Measurements from ENCODE around the gene EPN2.

EPN2 gene

DNA sequence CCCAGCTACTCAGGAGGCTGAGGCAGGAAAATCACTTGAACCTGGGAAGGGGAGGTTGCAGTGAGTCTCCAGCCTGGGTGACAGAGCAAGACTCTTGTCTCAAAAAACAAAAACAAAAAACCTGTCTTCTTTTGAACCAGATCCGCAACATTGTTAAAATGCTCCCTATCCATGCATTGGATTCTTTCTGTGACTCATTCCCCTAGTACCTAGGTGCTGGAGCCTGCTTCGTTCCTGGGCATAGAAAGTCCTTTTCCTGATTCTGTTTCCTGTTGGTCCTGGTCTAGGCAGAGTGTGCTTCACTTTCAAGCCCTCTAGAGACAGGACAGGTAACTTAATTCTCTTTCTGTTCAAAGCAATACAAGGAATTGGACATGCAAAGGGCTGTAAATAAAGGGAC is 5.2 kb downstream of the EPN2 start:
- DNase-seq, result no peak

DNA sequence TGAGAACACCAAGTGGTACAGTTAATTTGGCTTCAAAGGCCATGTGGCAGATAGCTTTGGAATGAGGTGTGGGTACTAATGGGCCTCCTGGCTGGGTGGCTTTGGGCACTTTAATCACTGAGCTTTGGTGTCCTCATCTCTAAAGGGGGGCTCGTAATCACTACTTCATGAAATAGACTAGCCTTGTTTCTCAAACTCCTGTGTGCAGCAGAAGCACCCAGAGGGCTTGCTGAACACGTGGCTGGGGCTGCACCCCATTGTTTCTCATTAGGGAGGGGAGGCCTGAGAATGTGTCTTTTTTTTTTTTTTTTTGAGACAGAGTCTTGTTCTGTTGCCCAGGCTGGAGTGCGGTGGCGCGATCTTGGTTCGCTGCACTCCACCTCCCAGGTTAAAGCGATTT is 5.8 kb downstream of the EPN2 start:
- DNase-seq, result no peak

DNA sequence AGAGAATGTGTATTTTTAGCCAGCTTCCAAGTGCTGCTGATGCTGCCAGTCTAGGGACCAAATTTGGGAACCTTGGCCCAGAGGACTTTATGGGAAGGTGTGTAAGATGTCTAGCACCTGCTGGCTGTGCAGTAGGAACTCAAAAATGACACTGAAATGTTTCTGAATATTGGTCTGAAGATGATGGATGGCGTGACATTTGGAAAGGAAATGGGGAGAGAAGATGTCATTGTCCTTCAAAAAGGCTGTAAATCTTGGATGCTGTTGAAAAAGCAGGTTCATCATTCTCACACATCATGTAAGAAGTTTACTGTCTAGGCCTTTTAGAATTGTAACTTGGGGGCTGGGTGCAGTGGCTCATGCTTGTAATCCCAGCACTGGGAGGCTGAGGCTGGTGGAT is 6.7 kb downstream of the EPN2 start:
- no peak for DNase-seq

DNA sequence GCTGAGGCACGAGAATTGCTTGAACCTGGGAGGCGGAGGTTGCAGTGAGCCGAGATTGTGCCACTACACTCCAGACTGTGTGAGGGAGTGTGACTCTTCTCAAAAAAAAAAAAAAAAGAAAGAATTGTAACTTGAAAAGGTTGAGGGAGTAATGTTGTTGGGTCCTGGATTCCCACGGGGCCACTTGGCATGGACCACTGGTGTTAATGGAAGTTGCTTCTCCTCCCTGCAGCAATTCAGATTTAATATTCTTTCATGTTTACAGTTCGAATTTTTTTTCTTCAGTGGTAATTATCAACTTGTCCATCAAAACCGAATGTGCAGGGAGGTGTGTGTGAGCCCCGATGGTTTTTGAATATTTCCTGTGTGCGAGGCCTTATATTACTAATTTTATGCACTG is 7.2 kb downstream of the EPN2 start:
- DNase-seq, result no peak

DNA sequence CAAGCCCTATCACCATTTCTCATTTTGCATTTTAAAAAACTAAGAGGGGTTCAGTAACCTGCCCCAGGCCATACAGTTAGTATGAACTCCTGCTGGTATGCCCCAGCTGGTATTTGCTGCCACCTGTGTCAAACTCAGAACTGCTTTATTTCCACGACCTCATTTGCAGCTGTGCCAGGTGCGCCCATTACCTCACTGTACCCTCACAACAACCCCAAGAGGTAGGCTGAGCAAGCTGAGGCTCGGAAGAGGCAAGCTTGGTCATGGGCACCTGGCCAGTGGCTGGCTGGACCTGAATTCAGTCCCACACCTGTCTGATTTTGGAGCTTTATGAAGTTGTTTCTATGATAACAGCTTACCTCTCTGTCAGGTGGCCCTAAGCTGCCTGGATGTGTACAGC is 7.6 kb downstream of the EPN2 start:
- no peak for DNase-seq

DNA sequence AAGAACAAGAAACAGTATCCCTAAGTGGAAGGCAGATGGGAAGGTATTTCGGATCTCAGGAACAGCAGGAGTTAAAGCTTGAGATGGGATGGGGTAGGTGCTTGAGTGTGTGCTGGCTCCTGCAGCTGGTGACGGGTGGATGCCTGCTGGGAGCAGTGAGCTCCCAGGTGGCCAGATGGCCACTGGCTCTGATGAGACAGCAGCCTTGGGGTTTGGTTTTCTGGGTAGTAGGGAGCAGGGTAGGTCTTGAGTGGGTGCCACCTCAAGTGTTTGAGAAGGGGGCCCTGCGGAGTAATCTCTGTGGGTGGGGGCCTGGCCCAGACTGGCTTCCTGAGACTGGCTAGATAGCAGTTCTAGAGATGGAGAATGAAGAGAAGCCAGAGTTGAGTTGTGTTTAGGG is 10.3 kb downstream of the EPN2 start:
- DNase-seq, result no peak

DNA sequence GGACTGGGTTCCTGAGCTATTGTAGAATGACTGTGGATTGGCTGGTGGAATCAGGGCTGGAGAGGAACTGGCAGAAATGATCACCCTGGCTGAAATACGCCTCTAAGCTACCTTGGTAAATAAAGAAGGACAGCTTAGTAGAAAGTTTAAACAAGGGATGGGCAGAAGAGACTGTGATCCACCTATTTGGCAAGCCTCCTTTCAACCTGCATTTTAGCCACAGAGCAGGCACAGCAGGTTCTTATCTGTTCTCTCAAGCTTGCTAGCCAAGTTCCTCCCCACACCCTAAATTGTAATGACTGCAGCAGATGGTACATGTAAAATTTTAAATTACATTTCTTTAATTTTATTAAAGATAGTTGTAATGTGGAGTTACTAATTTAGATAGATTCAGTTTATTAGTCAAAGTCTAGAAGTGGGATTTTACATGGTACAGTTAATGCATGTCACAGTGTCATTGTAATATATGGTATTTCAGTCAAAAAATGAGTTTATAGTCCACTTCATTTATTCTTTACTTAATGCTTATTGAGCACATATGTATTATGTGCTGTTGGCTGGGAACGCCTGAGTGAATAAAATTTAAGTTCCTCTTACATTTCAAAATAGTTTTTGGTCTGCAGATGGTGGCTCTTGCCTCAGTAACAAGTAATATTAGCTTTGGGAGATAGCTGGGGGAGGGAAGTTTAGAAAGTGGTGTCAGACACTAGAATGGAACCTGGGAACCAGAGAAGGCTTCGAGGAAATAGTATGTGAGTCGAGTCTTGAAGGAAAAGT is 11.2 kb downstream of the EPN2 start:
- DNase-seq, result no peak

DNA sequence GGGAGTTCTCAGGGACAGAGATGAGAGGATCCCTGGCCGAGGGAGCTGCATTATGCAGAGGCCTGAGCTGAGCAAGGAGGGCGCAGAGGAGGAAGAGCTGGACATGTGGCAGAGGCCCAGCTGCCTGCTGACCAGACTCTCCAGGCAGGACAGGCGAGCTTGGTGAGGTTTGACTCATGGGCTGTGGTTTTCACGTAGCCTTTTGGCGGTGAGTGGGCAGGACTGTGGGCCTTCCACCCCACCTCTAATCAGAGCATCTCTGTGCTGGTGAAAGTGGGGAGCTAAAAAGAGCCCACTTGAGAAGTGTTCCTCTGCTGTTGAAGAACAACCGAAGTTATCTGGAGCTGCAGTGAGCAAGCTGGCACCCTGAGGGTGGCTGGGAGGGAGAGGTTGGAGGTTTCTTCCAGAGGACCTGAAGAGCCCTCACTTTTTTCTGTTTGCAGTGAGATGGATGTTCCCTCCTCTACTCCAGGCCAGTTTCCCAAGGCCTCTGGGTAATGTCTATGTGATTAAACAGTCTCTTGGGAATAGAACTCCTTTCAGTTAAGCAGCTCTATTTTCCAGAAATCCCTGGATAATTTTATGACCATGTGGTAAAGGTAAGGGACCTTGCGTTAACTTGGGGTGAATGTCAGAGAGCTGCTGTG is 11.9 kb downstream of the EPN2 start:
- no peak for DNase-seq

DNA sequence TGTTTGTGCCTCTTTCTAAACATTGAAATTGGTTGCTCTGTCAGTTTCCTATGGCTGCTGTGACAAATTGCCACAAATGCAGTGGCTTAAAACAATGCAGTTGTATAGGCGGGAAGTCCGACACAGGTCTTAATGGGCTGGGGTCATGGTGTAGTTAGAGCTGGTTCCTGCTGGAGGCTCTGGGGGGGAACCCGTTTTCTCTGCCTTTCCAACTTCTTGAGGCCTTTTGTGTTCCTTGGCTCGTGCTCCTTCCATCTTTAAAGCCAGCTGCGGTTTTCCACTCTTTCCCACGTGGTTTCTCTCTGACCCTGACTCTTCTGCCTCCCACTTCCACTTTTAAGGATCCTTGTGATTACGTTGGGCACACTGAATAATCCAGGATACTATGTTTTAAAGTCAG is 12.5 kb downstream of the EPN2 start:
- no peak for DNase-seq

DNA sequence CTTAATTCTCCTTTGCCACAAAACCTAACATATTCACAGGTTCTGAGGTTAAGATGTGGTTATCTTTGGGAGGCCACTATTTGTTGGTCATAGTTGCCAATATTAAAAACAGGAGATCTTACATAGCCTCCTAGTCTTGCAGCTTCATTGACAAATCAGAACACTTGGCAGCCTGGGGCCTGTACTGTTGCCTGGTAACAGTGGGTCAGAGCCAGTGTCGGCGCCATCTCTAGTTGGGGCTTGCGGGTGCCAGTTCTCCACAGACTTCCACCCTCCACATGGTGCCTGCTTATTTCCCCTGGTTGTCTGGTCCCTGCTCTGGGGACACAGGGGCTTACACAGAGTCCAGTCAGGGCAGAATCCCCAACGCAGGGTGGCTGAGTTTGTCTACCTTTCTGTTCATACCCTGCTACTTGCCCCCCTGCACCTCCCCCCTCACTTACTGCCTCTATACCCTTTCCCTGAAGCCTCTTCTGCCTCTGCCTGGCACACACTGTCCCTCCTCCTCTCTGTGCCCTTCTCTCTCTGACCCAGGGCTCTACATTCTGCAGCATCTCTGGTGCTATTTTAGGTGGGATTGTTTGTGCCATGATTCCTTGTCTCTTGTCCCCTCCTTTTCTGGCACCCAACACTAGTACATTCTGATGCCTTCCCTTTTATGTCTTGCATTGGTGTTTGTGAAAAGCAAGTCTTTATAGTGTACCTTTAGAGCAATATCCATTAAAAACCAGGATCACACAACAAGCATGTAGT is 13.4 kb downstream of the EPN2 start:
- DNase-seq, result no peak

DNA sequence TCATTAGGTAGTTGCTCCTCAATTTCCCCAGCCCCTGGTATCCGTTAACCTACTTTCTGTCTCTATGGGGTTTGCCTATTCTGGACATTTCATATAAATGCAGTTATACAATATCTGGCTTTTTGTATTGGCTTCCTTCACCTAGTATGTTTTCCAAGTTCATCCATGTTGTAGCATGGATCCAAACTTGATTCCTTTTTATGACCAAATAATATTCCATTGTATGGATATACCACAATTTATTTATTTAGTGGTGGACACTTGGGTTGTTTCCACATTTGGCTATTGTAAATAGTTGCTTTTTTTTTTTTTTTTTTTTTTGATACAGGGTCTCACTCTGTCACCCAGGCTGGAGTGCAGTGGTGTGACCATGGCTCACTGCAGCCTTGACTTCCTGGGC is 15.9 kb downstream of the EPN2 start:
- no peak for DNase-seq

DNA sequence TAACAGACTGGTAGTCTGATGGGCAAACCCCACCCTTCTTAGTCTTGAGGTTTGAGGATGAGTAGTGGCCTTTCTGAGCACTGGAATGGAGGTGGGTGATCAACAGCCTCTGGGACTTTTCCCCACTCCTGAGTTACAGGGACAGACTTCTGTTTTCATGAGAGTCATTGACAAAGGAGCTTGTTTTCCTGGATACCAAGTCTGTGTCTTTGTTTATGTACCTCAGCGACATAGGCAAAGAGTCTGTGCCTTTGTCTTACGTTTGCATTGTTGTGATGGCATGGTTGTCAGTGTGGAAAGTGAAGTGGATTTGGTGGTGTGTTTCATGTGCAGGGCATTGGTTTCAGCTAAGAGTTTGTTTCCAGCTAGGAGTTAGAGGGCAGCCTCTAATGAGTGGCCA is 17.5 kb downstream of the EPN2 start:
- no peak for DNase-seq

DNA sequence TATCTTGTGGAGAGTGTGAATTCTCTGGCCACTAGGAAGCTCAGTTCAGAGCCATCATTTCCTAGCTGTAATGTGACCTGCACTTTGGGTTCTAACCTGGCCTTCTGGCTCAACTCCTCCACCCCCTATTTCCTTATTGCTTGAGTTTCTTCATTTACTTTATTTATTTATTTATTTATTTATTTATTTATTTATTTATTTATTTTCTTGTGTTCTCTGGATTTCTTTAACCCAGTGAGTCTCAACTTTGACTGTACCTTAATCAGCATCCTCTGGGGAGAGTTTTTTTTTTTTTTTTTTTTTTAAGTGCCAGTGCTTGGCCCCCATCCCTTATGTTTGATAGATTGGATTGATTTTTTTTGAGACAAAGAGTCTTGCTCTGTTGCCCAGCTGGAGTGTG is 18.1 kb downstream of the EPN2 start:
- DNase-seq, result no peak

DNA sequence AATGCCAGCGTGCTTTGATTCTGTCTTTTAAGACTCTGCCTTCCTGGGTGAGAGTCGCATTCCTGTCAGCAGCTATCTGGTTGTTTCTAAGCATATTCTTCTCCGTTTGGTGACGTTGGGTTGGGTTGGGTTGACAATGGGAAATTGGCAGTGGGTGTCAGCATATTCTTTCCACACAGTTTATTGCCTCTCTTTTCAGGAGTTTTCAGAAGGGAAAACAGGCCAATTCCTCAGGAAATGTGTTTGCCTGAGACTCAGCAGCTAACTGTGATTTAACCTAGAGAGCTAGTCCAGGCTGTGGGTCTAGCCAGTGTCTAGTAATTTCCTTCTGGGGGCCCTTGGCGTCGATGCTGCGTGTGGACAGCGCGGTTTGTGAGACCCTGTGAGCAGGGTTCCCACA is 21.2 kb downstream of the EPN2 start:
- DNase-seq, result no peak

DNA sequence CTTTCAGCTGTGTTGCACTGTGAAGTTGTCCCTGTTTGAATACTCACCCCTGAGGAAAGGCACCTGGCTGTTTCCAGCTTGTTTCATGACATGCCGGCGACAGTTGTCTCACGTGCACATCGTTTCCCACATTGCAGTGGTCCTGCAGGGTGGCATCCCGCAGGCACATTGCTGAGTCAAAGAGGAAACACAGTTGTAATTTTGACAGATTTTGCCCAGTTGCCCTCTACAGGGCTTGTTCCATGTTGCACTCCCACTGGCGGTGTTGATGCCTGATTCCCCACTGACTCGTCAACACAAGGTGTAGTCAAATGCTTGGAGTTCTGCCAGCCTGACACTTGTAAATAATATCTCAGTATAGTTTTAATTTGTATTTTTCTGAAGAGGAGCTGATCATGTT is 23.8 kb downstream of the EPN2 start:
- DNase-seq, result no peak

DNA sequence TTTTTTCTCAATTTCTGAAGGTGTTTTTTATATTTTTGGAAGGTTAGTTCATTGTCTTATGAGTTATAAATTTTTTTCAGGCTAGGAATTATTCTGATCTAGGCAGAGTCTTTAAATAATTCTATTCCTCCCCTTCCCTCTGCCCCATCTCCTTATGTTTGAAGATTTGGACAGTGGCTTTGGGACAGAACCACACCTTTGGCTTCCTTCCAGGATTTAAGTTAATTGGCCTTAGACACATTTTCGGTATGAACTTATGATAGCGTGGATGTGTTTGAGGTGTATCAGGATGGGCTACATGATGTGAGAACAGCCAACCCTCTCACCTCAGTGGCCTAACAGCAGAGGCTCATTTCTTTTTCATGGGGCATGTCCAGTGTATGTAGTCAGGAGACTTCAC is 24.3 kb downstream of the EPN2 start:
- no peak for DNase-seq

DNA sequence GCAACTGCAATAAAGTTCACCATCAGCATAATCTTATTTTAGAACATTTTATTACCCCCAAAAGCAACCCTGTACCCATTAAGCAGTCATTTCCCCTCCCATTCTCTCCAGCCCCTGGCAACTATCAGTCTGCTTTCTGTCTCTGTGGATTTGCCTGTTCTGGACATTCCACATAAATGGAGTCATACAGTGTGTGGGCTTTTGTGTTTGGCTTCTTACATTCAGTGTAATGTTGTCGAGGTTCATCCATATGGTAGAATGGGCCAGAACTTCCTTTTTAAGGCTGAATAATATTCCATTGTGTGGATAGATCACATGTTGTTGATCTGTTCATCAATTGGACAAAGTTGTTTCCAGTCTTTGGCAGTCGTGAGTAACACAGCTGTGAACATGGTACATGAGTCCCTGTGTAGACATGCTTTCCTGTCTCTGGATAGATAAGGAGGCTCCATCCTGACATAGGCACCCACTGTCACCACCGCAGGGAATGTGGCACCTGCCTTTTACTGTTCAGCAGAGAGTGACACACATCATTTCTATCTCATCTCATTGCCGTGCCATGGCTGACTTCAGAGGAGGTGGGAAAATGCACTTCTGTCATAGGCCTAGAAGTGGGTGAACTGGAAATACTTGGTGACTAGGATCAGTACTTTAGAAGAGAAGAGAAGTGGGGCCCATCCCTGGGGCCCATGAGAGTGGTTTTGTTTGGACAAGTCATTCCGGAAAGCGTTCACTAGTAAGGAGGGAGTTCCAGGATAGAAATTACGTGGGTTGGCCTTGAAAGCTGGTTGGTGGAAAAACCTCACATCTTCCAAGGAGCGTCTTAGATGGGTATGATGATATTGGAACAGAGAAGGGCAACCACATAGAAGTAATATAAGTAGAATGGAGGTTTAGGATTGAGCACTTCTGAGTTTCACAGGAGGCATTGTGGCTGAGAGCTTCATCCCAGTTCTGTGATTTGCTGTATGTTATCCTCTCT is 25.8 kb downstream of the EPN2 start:
- peak; percentile 30 to 49 for DNase-seq

DNA sequence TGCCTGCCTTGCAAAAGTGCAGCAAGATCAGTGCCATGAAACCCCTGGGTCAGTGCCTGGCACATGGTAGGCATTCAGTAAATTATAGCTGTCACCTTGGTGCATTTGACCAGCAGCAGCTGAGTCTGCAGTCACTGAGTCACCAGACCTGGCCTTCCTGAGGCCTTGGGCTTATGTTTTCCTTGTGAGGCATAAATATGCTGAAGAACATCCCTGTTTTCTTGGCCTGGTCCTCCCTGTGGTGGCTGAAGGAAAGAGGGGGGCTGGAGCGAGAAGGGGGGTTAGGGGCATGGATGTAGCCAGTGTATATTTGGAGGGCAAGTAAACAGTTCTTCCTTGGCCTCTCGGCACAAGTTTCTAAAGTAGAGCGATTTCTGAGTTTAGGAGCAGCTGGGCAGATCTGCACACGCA is 26.5 kb downstream of the EPN2 start:
- no peak for DNase-seq

DNA sequence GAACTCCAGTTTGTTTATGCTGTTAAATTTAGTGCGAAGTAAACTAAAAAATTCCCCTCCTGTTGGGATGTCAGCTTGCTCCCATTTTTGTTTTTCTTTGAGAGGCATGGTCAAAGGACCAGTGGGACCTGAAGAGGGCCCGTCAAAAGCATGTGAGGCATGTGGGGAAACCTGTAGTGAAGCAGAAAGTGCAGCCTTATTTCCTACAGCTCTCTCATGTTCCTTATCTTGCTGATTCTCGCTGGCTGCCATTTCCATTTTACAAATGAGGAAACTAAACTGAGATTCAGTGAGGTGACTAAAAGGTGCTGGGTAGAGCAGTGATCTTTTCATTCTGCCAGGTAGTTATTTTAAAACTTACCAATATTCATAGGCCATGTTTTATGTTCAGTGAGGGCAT is 27.1 kb downstream of the EPN2 start:
- DNase-seq, result no peak

DNA sequence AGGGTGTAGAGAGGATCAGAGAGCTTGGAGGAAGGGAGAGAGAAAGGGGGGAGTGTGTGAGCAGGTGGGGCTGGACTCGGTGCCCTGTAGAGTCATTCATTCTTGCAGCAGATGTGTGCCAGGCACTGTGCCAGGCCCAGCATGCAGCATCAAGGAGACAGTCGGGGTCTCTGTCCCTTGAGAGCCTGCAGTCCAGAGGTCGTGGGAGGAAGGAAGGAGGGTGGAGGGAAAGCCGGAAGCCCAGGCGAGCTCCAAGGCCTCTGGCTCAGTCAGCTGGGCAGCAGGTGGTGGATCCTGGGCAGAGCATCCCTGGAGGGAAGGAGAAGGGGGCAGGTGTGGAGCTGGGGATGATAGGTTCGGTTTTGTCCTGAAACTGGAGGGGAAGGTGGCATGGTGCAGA is 27.5 kb downstream of the EPN2 start:
- DNase-seq, result no peak

DNA sequence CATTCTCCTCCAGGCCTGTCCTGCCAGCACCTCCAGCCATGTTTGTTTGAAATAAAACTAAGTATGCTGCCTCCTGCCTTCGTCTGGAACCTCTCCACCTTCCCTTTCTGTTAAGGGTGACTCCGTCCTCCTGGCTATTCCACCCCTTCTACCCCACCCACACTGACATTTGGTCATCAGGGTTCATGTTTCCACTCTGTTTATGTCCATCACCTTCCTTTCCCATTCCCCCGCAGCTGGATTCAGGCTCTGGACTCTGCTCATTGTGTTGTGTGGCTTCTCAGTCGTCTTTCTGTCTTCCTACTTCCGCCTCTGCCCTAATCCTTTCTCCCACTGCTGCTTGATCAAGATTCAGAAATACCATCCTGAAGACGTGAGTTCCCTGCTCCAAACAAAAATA is 28.6 kb downstream of the EPN2 start:
- no peak for DNase-seq

DNA sequence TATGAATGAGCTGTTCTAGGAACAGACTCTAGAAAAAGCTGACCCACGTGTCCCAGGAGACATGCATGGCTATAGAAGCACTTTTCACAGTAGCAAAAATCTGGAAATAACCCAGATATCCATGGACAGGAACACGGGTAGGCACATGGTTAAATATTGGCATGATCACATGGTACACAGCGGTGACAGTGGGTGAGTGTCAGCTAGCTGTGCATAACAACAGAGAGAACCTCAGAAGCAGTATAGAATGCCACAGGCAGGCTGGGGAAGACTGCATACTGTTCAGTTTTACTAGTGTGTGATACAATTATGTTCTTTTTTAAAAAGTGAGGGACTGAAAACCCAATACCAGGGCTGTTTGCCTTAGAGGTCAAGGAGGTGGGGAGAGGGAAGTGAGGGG is 31.4 kb downstream of the EPN2 start:
- no peak for DNase-seq

DNA sequence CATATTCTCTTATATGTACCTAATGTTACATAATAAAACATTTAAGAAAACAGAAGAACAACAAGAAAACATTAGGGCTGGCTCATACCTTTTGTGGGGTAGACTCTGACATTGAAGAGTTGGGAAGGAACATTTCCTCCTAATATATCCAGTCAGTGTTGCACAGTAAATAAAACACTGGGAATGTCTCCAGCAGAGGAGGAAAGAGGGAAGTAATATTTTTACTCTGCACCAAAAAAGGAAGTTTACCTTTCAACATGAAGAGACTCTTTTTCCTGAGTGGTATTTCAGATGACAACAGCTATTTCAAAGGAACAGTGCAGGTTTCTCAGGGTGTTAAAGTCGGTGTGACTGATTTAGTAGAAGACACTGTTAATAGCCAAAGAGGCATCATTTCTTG is 31.9 kb downstream of the EPN2 start:
- no peak for DNase-seq

Data from activated CD4-positive, alpha-beta T cell treated with anti-CD3 and anti-CD28 coated beads, Interleukin-2, amount 50 U/mL, for 48 hours (primary cell).